SU-DHL-6 (cell line): ENCODE results near the gene CPN1.

ENCODE experiments used
- EZH2phosphoT487 ChIP-seq: fragments of 200-600 bp; sonication (generic), shearing (Covaris generic); conservative IDR thresholded peaks from 2 replicates; pipeline ENCODE4 v1.6.1; 2018; ENCODE audit warnings: mild to moderate bottlenecking, antibody characterized with exemption, low read length, moderate library complexity, mixed read lengths
- TF ChIP-seq, protein P1 (sequence below): fragments of 200-600 bp; sonication (generic); IDR thresholded peaks from one replicate; pipeline ENCODE4 v1.5.1; 2017; ENCODE audit warnings: antibody characterized with exemption, mild to moderate bottlenecking, low read length, moderate library complexity; ENCODE audit not compliant: insufficient read depth, poor library complexity, severe bottlenecking

DNA sequence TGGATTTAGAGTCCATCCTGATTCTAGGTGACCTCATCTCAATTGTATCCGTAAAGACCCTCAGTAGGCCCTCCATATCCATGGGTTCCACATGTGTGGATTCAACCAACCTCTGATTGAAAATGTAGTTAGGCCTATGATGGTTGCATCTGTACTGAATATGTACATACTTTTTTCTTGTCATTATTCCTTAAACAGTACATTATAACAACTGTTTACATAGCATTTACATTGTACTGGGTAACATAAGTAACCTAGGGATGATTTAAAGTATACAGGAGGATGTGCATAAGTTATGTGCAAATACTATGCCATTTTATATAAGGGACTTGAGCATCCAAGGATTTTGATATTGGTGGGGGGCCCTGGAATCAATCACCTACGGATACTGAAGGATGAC, 10.1 kb downstream of the CPN1 start:
- TF ChIP-seq EZH2phosphoT487, result no peak
- TF ChIP-seq, protein P1, sequence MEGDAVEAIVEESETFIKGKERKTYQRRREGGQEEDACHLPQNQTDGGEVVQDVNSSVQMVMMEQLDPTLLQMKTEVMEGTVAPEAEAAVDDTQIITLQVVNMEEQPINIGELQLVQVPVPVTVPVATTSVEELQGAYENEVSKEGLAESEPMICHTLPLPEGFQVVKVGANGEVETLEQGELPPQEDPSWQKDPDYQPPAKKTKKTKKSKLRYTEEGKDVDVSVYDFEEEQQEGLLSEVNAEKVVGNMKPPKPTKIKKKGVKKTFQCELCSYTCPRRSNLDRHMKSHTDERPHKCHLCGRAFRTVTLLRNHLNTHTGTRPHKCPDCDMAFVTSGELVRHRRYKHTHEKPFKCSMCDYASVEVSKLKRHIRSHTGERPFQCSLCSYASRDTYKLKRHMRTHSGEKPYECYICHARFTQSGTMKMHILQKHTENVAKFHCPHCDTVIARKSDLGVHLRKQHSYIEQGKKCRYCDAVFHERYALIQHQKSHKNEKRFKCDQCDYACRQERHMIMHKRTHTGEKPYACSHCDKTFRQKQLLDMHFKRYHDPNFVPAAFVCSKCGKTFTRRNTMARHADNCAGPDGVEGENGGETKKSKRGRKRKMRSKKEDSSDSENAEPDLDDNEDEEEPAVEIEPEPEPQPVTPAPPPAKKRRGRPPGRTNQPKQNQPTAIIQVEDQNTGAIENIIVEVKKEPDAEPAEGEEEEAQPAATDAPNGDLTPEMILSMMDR, result no peak
